Cardiac muscle cell (in vitro differentiated cells and primary cell): Measurements from ENCODE around the gene ALG12. TPM values are rescaled to one million over a fixed set of nuclear protein-coding genes. Genes with fewer than 3 reads are reported as not detected.

Source experiments
- DNase-seq, 2 donors: peaks; one replicate each; pipeline versions ENCODE4 v3.0.0 to v3.0.0-alpha.2; 2010 to 2017; ENCODE audit warnings: low read depth in 1 of 2, low spot score in 1 of 2
- H3K27ac ChIP-seq: fragments of 200-600 bp; sonication (generic); 2 replicates; pipeline ENCODE4 v1.5.1; 2016
- H3K27me3 ChIP-seq: fragments of 200-600 bp; sonication (generic); 2 replicates; pipeline ENCODE4 v1.6.0; 2016; ENCODE audit warnings: control low read depth
- H3K36me3 ChIP-seq: fragments of 200-600 bp; sonication (generic); 2 replicates; pipeline ENCODE4 v1.5.1; 2016; ENCODE audit warnings: control low read depth
- H3K4me1 ChIP-seq: fragments of 200-600 bp; sonication (generic); 2 replicates; pipeline ENCODE4 v1.8.1; 2017; ENCODE audit warnings: low read depth, mild to moderate bottlenecking, mixed run types
- H3K4me3 ChIP-seq: fragments of 200-600 bp; sonication (generic); 2 replicates; pipeline ENCODE4 v1.5.1; 2016; ENCODE audit warnings: mild to moderate bottlenecking
- H3K9me3 ChIP-seq: fragments of 200-600 bp; sonication (generic); 2 replicates; pipeline ENCODE4 v1.5.1; 2017; ENCODE audit warnings: low read depth, mild to moderate bottlenecking, control low read depth
- CTCF ChIP-seq: IDR thresholded peaks from 2 replicates; pipeline ENCODE4 v1.5.1; 2012; ENCODE audit warnings: low read depth, mild to moderate bottlenecking, low read length
- polyA plus RNA-seq: library from polyadenylated mRNA; unstranded; fragments of >200 nt; fragmentation: Nextera tagmentation; extraction: Ambion mirVana; gene quantifications from 2 replicates; pipeline ENCODE4 v1.2.1, GENCODE V29; 2016
- total RNA-seq: library from RNA; depleted of rRNA; stranded (reverse); fragments of >200 nt; gene quantifications from 2 replicates; pipeline ENCODE4 v1.2.3, GENCODE V29; 2016

The ALG12 gene
- total and polyA plus RNA-seq, 2 experiments from 2014 or later = 10.5 to 38.0 TPM

DNA sequence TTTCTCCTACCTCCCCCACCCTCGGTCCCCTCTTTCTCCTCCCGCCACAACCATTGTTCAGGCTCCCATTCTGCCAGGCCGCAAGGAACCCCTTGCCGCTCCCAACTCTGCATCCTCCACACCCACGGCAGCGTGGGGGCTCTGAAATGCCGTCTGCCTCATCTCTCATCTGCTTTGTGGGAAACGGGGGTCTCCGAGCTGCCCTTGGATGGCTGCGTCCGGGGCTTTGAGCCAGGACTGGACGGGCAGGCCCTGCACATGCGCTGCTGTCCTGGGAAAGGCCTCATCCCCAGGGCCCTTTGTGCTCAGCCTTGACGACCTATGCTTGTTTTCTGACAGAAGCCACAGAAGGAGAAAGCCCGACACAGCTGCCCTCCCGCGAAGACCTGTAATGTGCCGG, 8.7 kb upstream of the ALG12 start:
- no peak for TF ChIP-seq CTCF
- H3K27ac ChIP-seq = no peak overlapping the region
- peaks cover 17% of the 10 kb centered on the region for H3K27me3 ChIP-seq
- H3K9me3 ChIP-seq = no peaks in the 10 kb centered on the region
- no peaks in the 10 kb centered on the region for H3K4me1 ChIP-seq
- no peaks in the 10 kb centered on the region for H3K36me3 ChIP-seq
- no peak overlapping the region for H3K4me3 ChIP-seq
- DNase-seq = no peak

DNA sequence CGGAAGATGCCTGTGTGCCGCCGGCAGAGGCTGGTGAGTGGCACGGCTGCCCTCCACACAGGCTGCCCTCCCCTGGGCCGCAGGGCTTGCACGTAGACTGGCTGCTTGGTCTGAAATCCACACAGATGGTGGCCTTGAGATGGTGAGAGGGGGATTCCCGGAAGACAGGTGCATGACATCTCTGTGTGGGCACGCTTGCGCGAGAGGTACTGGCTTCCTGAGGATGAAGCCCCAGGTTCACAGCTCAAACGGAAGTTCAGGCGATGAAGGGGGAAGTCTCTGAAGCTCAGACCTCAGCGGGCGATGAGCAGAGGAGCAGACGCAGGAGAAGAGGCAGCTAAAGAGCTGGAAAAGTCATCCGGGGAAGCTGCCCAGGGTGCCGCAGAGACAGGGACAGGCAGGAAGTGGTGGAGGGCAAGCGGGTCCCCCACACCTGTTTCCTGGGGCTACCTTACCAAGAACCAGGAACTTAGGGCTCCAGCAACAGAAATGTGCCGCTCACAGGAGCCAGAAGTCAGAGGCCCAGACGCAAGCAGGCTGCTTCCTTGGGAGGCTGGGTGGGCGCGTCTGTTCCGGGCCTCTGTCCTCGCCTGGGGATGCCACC, 7.4 kb upstream of the ALG12 start:
- H3K36me3 ChIP-seq = no peaks in the 10 kb centered on the region
- DNase-seq = no peak
- H3K4me1 ChIP-seq = no peaks in the 10 kb centered on the region
- no peak overlapping the region for H3K27ac ChIP-seq
- H3K4me3 ChIP-seq = no peak overlapping the region
- no peak for TF ChIP-seq CTCF
- H3K27me3 ChIP-seq = peaks cover 17% of the 10 kb centered on the region
- H3K9me3 ChIP-seq = no peaks in the 10 kb centered on the region

- Histone ChIP-seq H3K27me3 (peaks cover 6% of the 10 kb centered on the region), H3K36me3 (no peaks in the 10 kb centered on the region), H3K4me1 (peaks cover 3% of the 10 kb centered on the region), H3K27ac (no peak overlapping the region), H3K4me3 (no peak overlapping the region), H3K9me3 (no peaks in the 10 kb centered on the region)
- DNase-seq = no peak
- TF ChIP-seq CTCF = no peak
Measured at GRCh38 chr22:49924113-49924833, 6.0 kb upstream of the ALG12 start.

DNA sequence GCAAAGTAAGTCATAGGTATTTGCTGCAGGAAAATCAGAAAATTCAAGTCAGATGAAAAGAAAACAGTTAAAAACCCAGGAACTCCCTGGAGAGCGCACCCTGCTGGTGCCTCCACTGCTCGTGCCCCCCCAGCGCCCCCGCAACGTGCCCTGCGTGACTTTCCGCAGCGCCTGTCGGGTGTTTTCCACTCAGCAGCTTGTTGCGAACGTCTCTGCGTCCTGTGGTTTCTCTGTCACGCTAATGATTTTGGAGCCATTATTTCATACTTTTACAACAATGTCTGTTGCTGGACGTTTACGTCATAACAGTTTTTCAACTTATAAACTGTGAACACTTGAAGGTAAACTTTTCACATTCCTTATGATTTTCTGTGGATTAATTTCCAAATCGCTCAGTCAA, 5.2 kb upstream of the ALG12 start:
- peaks cover 6% of the 10 kb centered on the region for H3K4me1 ChIP-seq
- no peaks in the 10 kb centered on the region for H3K36me3 ChIP-seq
- DNase-seq = no peak
- H3K27ac ChIP-seq = no peak overlapping the region
- no peak overlapping the region for H3K4me3 ChIP-seq
- no peaks in the 10 kb centered on the region for H3K9me3 ChIP-seq
- no peaks in the 10 kb centered on the region for H3K27me3 ChIP-seq
- TF ChIP-seq CTCF = no peak

DNA sequence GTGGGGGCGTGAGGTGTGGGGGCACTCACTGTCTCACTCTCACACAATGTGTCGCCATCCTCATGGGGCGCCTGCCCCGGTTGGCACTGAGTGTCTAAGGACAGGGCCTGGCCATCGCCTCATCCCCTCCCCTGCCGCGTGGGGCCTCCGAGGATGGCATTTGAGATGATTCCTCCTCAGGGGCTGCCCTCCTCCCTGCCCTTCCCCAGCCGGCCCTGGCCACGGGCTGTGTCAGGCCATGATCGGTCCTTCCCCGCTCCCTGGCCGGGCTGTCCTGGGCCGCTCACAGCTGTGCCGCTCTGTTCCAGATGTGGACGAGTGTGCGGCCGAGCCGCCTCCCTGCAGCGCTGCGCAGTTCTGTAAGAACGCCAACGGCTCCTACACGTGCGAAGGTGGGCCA, 4.7 kb upstream of the ALG12 start:
- Histone ChIP-seq H3K4me3 (no peak overlapping the region), H3K27ac (no peak overlapping the region), H3K9me3 (no peaks in the 10 kb centered on the region), H3K36me3 (no peaks in the 10 kb centered on the region), H3K4me1 (peaks cover 6% of the 10 kb centered on the region), H3K27me3 (no peaks in the 10 kb centered on the region)
- no peak for DNase-seq
- TF ChIP-seq CTCF = no peak
